BJ (cell line): ENCODE measurements around the gene HRH1. TPM values are rescaled to one million over a fixed set of nuclear protein-coding genes. Genes with fewer than 3 reads are reported as not detected.

Source experiments
- CTCF ChIA-PET: fragments of 350-600 bp; formaldehyde crosslinking; extraction: SDS; loops from one replicate; lab custom pipeline; 2021; ENCODE audit warnings: antibody characterized with exemption, inconsistent platforms; lab: Yijun Ruan, JAX
- POLR2A ChIA-PET: fragments of 300-600 bp; sonication (Branson Sonifier 250); formaldehyde crosslinking; extraction: SDS; loops from one replicate; lab custom pipeline; 2021; ENCODE audit warnings: antibody characterized with exemption; lab: Charles Lee
- DNase-seq: peaks from one replicate; pipeline ENCODE4 v3.0.0-alpha.2; 2011; ENCODE audit warnings: low read depth
- H3K27me3 ChIP-seq: 2 replicates; pipeline ENCODE4 v1.6.0; 2011; ENCODE audit warnings: low read length; ENCODE audit not compliant: control insufficient read depth, insufficient read depth
- H3K36me3 ChIP-seq: 2 replicates; pipeline ENCODE4 v1.5.1; 2011; ENCODE audit warnings: low read length; ENCODE audit not compliant: control insufficient read depth, insufficient read depth
- H3K4me3 ChIP-seq: 2 replicates; pipeline ENCODE4 v1.5.1; 2011; ENCODE audit warnings: low read depth, mild to moderate bottlenecking, control low read depth, low read length
- polyA plus RNA-seq: library from polyadenylated mRNA; depleted of rRNA; stranded (reverse); fragments of >200 nt; gene quantifications from 2 replicates; pipeline ENCODE4 v1.2.3, GENCODE V29; 2011
- TF ChIP-seq, protein P1 (sequence below): IDR thresholded peaks from 2 replicates; pipeline ENCODE4 v1.5.1; 2011; ENCODE audit warnings: low read depth, mild to moderate bottlenecking, control low read depth, inconsistent platforms, low read length, moderate library complexity; ENCODE audit not compliant: insufficient read depth

HRH1 gene
- polyA plus RNA-seq, 1 experiment = 8.8 TPM

DNA sequence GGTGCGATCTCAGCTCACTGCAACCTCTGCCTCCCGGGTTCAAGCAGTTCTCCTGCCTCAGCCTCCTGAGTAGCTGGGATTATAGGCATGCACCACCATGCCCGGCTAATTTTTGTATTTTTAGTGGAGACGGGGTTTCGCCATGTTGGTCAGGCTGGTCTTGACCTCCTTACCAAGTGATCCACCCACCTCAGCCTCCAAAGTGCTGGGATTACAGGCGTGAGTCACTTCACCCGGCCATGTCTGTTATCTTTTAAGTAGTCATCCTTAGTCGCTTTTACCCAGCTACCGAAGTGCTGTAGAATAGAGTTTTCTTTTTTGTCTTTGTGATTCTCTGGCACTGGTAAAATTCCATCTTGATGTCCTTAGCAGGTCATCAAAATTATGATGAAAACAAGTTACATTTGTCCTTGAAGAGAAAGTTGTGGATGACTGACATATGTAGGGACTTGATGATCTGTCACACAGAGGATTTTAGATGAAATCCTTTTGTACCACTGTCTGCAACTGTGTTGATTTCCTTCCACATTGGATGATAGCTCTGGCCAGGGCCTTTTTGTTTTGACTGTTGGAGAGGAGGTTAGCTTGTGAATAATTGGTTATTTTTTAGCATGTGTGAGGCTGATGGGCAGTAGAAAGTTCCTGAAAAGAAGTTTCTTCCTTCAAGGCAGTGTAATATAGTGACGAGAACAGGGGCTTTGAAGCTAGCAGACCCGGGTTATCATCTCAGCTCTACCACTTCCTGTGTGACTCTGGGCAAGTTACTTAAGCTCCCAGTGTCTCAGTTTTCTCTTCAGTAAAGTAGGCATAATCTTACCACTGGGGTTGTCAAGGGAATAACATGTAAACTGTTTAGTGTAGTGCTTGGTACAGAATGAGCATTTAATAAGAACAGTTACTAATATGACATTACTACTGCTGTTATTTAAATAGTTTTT is 136.7 kb downstream of the HRH1 start:
- Histone ChIP-seq H3K36me3 (no peaks in the 10 kb centered on the region; the same call in none of the 2 replicates), H3K27me3 (no peaks in the 10 kb centered on the region), H3K4me3 (no peak overlapping the region)
- DNase-seq = no peak
- ChIA-PET CTCF (interaction anchor here (0.6 to 1.4 kb wide), 2 partner anchors 44 to 54 kb away, joined by 3 to 4 read pairs; no protein-coding TSS in a partner anchor), POLR2A (no interaction called here)
- TF ChIP-seq, protein P1, sequence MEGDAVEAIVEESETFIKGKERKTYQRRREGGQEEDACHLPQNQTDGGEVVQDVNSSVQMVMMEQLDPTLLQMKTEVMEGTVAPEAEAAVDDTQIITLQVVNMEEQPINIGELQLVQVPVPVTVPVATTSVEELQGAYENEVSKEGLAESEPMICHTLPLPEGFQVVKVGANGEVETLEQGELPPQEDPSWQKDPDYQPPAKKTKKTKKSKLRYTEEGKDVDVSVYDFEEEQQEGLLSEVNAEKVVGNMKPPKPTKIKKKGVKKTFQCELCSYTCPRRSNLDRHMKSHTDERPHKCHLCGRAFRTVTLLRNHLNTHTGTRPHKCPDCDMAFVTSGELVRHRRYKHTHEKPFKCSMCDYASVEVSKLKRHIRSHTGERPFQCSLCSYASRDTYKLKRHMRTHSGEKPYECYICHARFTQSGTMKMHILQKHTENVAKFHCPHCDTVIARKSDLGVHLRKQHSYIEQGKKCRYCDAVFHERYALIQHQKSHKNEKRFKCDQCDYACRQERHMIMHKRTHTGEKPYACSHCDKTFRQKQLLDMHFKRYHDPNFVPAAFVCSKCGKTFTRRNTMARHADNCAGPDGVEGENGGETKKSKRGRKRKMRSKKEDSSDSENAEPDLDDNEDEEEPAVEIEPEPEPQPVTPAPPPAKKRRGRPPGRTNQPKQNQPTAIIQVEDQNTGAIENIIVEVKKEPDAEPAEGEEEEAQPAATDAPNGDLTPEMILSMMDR = no peak

DNA sequence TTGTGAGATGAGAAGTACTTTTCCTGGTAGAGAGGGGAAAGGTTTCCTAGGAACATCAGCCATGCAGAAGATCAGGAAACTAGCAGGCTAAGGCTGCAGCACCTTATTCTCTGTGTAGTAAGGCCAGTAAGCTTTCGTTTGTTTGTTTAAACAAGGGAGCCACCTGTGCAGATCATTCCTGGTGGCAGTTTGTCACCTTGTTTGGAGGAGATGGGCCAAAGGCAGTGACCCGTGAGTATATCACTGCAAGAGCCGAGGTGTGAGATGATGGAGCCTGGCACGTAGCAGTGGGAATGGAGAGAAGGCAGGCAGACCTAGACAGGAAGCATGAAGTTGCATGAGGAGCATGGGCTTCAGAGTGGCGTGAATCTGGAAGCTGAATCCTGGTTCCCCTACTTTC is 137.5 kb downstream of the HRH1 start:
- Histone ChIP-seq H3K27me3 (no peaks in the 10 kb centered on the region), H3K4me3 (no peak overlapping the region), H3K36me3 (peaks cover 2% of the 10 kb centered on the region)
- no peak for DNase-seq
- POLR2A ChIA-PET = no interaction called here
- TF ChIP-seq, protein P1 = no peak
- CTCF ChIA-PET = interaction anchor here (0.5 to 0.6 kb wide), 2 partner anchors 43 to 924 kb away, joined by 4 read pairs; no protein-coding TSS in a partner anchor

DNA sequence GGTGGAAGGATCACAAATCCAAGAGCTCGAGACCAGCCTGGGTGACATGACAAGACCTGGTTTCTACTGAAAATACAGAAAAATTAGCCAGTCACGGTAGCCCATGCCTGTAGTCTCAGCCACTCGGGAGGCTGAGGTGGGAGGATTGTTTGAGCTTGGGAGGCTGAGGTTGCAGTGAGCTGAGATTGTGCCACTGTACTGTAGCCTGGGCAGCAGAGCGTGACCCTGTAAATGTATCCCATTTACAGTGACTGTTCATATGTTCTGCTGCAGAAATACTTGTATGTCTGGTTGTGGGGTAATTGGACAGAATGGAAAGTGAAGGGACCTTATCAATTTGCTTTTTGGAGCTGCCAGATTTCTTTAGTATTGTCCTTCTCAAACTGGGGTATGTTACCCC is 142.8 kb downstream of the HRH1 start:
- ChIA-PET CTCF (interaction anchor here (1.8 kb wide), 2 partner anchors 9 to 38 kb away, joined by 4 to 5 read pairs; no protein-coding TSS in a partner anchor), POLR2A (no interaction called here)
- TF ChIP-seq, protein P1 = no peak
- Histone ChIP-seq H3K36me3 (peaks cover 2% of the 10 kb centered on the region), H3K4me3 (no peak overlapping the region), H3K27me3 (no peaks in the 10 kb centered on the region)
- no peak for DNase-seq

DNA sequence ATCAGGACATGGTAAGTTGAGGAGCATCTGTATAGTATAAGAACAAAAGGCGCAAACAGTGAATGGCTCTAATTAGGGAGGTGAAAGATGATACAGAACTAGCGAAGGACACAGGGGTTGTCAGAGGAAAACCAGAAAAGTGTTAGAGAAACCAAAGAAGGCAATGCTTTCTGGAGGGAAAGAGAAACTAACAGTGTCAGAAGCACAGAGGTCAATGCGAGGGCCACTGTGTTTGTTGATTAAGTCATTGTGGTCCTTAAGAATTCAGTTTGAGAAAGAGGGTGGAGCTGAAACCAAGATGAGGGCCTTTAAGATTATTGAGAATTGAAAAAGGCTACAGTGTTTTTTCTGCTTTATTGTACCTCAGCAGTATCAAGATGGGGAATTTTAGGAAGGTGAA is 146.7 kb downstream of the HRH1 start:
- CTCF ChIA-PET = interaction anchor here (0.6 kb wide), 1 partner anchor 42 kb away, joined by 3 read pairs; no protein-coding TSS in a partner anchor
- POLR2A ChIA-PET = no interaction called here
- DNase-seq = no peak

More for the DNA sequence above, 146.7 kb downstream of the HRH1 start:
- H3K4me3 ChIP-seq = no peak overlapping the region
- H3K27me3 ChIP-seq = no peaks in the 10 kb centered on the region
- TF ChIP-seq, protein P1 = no peak
- peaks cover 2% of the 10 kb centered on the region; the same call in 1 of the 2 replicates for H3K36me3 ChIP-seq
